ENCODE measurements around the gene SAMD7. TPM values are rescaled to one million over a fixed set of nuclear protein-coding genes. Genes with fewer than 3 reads are reported as not detected.

The SAMD7 gene
- total RNA-seq, result not detected in 2 replicates

DNA sequence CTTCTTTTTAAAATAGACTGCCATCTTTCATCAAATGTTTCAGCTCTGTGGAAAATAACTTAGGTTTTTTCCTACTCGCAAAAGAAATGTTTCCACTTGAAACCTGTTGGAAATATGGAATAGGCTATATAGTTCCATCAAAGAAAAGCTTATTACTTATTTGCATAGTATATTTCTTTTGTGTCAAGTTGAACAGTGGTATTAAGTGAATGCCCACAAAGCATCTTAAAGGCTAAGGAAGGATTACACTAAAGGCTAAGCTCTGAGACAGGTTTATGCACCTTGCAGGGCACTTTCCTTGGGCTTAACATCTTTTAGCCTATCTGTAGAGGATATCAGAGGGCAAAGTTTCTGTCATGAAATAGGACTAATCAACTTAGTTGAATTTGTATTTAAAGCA lies at the start of gene SAMD7:
TSS of gene SAMD7 (plus strand) at position 301 of the 400 bp plus-strand sequence. CDS start 7,927 bp downstream, outside the sequence.
- no peak for DNase-seq (ENCODE audit: extremely low read depth, low read depth, low spot score)

GRCh38 chr3:169861871-169862270 lies 49.5 kb upstream of the SAMD7 start:
- no peak for DNase-seq (ENCODE audit: extremely low read depth, low read depth, low spot score)

- DNase-seq (ENCODE audit: extremely low read depth, low read depth, low spot score), result peak; percentile 64
Measured at GRCh38 chr3:169863458-169863899, 47.9 kb upstream of the SAMD7 start.

GRCh38 chr3:169864270-169864669 lies 47.1 kb upstream of the SAMD7 start:
- no peak for DNase-seq (ENCODE audit: extremely low read depth, low read depth, low spot score)

DNA sequence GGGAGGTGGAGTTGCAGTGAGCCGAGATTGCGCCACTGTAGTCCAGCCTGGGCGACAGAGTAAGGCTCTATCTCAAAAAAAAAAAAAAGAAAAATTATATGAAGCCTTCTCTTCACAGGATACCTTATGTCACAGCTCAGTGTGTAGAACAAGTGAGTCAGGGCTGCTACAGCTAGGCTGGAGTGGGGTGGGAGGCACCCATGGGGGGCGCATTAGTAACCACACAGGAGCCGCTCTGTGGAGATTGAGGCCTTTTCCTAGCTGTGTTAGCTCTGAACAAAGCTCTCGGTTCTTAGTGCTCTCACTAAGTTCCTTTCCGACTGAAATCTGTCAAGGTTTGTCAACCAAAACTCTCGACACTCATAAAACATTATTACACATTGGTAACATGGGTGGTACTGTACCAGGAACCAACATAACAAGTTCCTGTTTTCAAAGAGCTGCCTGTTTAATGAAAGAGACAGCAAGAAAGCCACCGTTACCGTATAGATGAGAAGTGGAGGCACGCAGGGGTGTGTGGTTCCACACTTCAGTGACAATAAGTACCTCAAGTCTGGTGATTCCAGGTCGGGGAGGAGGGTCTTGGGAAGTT lies 46.1 kb upstream of the SAMD7 start:
- no peak for DNase-seq (ENCODE audit: extremely low read depth, low read depth, low spot score)

GRCh38 chr3:169867584-169868210 lies 43.7 kb upstream of the SAMD7 start:
- DNase-seq (ENCODE audit: extremely low read depth, low read depth, low spot score), result no peak

- DNase-seq (ENCODE audit: extremely low read depth, low read depth, low spot score), result no peak
Measured at GRCh38 chr3:169868369-169868768, 43.0 kb upstream of the SAMD7 start.

DNA sequence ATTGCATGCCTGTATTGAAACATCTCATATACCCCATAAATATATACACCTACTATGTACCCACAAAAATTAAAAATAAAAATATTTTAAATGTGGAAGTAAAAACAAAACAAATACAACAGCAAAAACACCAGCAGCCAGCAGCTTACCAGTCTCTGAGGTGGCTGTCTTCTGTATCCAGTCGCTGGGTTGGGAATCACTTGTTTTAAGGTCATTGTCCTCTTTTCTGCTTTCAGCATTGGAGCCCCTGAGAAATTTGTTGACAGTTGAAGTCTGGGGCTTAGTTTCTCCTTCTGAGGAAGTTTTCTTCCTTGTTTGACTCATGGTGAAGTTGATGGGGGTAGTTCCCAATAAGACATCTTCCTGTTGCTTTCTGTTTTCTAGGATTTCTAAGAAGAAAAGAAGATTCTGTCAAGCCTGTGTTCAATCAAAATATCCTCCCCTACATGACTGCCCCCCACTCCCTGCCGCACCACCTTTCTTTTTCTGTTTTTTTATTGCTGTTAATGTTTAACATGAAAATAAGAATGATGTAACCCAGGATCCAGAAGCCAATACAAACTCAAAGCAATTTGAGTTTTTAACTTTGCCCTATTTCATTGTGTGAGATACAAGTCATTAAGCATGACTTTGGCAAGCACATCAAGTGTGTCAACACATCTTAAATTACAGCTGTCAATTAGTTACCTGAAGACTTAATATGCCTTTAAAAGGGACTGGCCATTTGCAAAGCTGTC lies 41.7 kb upstream of the SAMD7 start, which contains the start of gene LRRC31:
TSS of gene LRRC31 (minus strand) at position 452 of the 737 bp plus-strand sequence. CDS start at position 324, 128 bp downstream.
- DNase-seq (ENCODE audit: extremely low read depth, low read depth, low spot score), result no peak

GRCh38 chr3:169871129-169871886 lies 40.1 kb upstream of the SAMD7 start:
- DNase-seq (ENCODE audit: extremely low read depth, low read depth, low spot score), result no peak

- DNase-seq (ENCODE audit: extremely low read depth, low read depth, low spot score), result no peak
Measured at GRCh38 chr3:169879013-169879557, 32.3 kb upstream of the SAMD7 start.

GRCh38 chr3:169879845-169880575 lies 31.4 kb upstream of the SAMD7 start:
- DNase-seq (ENCODE audit: extremely low read depth, low read depth, low spot score), result no peak

GRCh38 chr3:169880576-169881250 lies 30.7 kb upstream of the SAMD7 start:
- no peak for DNase-seq (ENCODE audit: extremely low read depth, low read depth, low spot score)

GRCh38 chr3:169886671-169887070 lies 24.7 kb upstream of the SAMD7 start:
- no peak for DNase-seq (ENCODE audit: extremely low read depth, low read depth, low spot score)

DNA sequence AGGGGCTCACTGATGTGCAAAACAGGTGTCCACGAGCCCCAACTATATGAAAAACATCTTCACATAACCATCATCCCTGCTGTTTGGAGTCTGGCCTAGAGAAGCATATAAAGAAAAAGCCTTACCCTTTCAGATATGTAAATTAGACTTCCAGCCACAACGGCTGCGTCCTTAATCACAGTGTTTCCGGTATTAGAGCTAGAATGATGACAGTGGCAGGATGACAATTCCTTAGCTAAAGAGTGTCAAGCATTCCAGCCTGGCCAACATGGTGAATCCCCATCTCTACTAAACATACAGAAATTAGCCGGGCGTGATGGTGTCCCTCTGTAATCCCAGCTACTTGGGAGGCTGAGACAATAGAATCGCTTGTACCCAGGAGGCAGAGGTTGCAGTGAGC lies 19.5 kb upstream of the SAMD7 start:
- no peak for DNase-seq (ENCODE audit: extremely low read depth, low read depth, low spot score)

- no peak for DNase-seq (ENCODE audit: extremely low read depth, low read depth, low spot score)
Measured at GRCh38 chr3:169894110-169894509, 17.3 kb upstream of the SAMD7 start.

GRCh38 chr3:169895072-169895471 lies 16.3 kb upstream of the SAMD7 start:
- no peak for DNase-seq (ENCODE audit: extremely low read depth, low read depth, low spot score)

DNA sequence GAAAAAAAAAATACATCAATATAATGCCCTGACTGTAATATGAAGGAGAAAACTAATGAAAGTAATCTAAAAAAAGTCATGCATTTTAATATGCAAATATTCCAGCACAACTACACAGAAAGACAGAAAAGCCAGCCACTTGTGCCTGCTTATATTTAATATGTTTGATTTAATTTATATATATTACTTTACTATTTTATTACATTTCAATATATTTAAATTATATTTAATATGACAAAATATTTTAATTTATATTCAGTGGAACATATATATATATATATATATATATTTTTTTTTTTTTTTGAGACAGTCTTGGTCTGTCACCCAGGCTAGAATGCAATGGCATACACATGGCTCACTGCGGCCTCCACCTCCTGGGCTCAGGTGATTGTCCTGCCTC lies 14.1 kb upstream of the SAMD7 start:
- DNase-seq (ENCODE audit: extremely low read depth, low read depth, low spot score), result no peak

DNA sequence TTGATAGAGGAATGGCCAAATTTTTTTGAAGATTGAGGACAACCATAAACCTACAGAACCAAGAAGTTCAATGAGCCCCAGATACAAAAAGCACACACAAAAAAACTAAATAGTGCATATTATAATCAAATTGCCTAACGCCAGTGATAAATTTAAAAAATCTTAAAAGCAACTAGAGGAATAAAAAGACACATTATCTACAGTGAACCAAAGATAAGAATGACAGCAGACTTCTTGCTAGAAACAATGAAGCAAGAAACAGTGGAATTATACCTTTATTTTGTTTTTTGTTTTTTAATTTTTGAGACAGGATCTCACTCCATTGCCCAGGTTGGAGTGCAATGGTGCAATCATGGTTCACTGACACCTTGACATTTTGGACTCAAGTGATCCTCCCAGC lies 9.9 kb upstream of the SAMD7 start:
- no peak for DNase-seq (ENCODE audit: extremely low read depth, low read depth, low spot score)

- DNase-seq (ENCODE audit: extremely low read depth, low read depth, low spot score), result no peak
Measured at GRCh38 chr3:169905404-169905803, 6.0 kb upstream of the SAMD7 start.

DNA sequence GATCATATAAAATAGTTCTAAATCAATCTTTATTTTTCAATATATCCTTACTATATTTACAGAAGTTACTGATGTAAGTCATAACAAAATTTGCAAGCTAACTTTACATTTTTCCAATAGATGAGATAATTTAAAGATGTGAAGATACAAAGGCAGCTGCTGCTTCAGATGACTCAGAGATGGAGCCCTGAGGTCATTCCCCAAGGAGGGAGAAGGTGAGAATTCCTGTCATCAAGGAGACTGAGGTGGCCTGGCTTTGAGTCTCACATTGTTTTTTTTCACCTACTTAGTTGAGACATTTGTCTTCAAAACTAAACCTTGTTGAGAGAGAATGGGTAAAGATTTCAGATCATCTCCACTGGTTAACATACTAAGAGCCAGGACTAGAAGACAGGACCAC lies 3.9 kb upstream of the SAMD7 start:
- DNase-seq (ENCODE audit: extremely low read depth, low read depth, low spot score), result no peak

Data from glomerular endothelial cell (primary cell).